ENCODE results near the gene ATP2C1. TPM values are rescaled to one million over a fixed set of nuclear protein-coding genes. Genes with fewer than 3 reads are reported as not detected.

ATP2C1 gene
- total RNA-seq, 2 donors from 2014 or later = 66.9 to 67.7 TPM

- Histone ChIP-seq H3K4me3 (peak overlapping the region; percentile 74), H3K9ac (ENCODE audit: low read depth in 2 of 2, low read length in 2 of 2) (peak overlapping the region; percentile 88 to 92), H3K4me1 (no peaks in the 10 kb centered on the region), H3K27ac (peak overlapping the region; percentile 90), H3K27me3 (no peaks in the 10 kb centered on the region), H3K36me3 (no peaks in the 10 kb centered on the region), H3K9me3 (no peaks in the 10 kb centered on the region)
- intact Hi-C loops (cut with DNase I) = loop anchor here (10.0 kb wide), 1 partner anchor 339 kb away; no protein-coding TSS in a partner anchor
- no peak for TF ChIP-seq CTCF (IDR thresholded peaks at IDR 0.05)
- no peak for DNase-seq
Measured at GRCh38 chr3:131025539-131025938, 131.7 kb downstream of the ATP2C1 start.

- Histone ChIP-seq H3K4me1 (no peaks in the 10 kb centered on the region), H3K36me3 (no peaks in the 10 kb centered on the region), H3K27ac (peak within 1 kb of the TSS; percentile 90), H3K27me3 (no peaks in the 10 kb centered on the region), H3K9me3 (no peaks in the 10 kb centered on the region), H3K4me3 (peak within 1 kb of the TSS; percentile 74), H3K9ac (ENCODE audit: low read depth in 2 of 2, low read length in 2 of 2) (peak within 1 kb of the TSS; percentile 88 to 92)
- peak; percentile 95 for DNase-seq
- intact Hi-C loops (cut with DNase I) = loop anchor here (10.0 kb wide), 1 partner anchor 338 kb away; no protein-coding TSS in a partner anchor
- no peak for TF ChIP-seq CTCF (IDR thresholded peaks at IDR 0.05)
Measured at GRCh38 chr3:131026321-131027151, 132.7 kb downstream of the ATP2C1 start, which contains the start of the genes ASTE1 and NEK11. Gene ASTE1, minus strand, starts transcription at chr3:131026825. Its CDS starts 1,519 bp downstream, at chr3:131025306. Gene NEK11, plus strand, starts transcription at chr3:131026877. Its CDS starts 2,832 bp downstream, at chr3:131029709.

- no peaks in the 10 kb centered on the region for H3K27me3 ChIP-seq
- no peak overlapping the region for H3K9ac ChIP-seq (ENCODE audit: low read depth in 2 of 2, low read length in 2 of 2)
- no peaks in the 10 kb centered on the region for H3K4me1 ChIP-seq
- H3K27ac ChIP-seq = no peak overlapping the region
- no peaks in the 10 kb centered on the region for H3K36me3 ChIP-seq
- TF ChIP-seq CTCF (IDR thresholded peaks at IDR 0.05) = no peak
- H3K4me3 ChIP-seq = no peak overlapping the region
- DNase-seq = no peak
- intact Hi-C loops (cut with DNase I) = loop anchor here (10.0 kb wide), 1 partner anchor 336 kb away; no protein-coding TSS in a partner anchor
- no peaks in the 10 kb centered on the region for H3K9me3 ChIP-seq
Measured at GRCh38 chr3:131028844-131029243, 135.0 kb downstream of the ATP2C1 start.

- H3K9ac ChIP-seq (ENCODE audit: low read depth in 2 of 2, low read length in 2 of 2) = no peak overlapping the region
- no peaks in the 10 kb centered on the region for H3K36me3 ChIP-seq
- no peaks in the 10 kb centered on the region for H3K9me3 ChIP-seq
- TF ChIP-seq CTCF (IDR thresholded peaks at IDR 0.05) = no peak
- no peak for DNase-seq
- intact Hi-C loops (cut with DNase I) = no loop called here
- H3K4me3 ChIP-seq = no peak overlapping the region
- H3K27me3 ChIP-seq = no peaks in the 10 kb centered on the region
- no peaks in the 10 kb centered on the region for H3K4me1 ChIP-seq
- H3K27ac ChIP-seq = no peak overlapping the region
Measured at GRCh38 chr3:131031660-131032059, 137.8 kb downstream of the ATP2C1 start.

- TF ChIP-seq CTCF (IDR thresholded peaks at IDR 0.05) = peak; percentile 61
- peak; percentile 45 for DNase-seq
- H3K27ac ChIP-seq = no peak overlapping the region
- H3K4me3 ChIP-seq = no peak overlapping the region
- H3K9ac ChIP-seq (ENCODE audit: low read depth in 2 of 2, low read length in 2 of 2) = no peak overlapping the region
- H3K4me1 ChIP-seq = no peaks in the 10 kb centered on the region
- H3K27me3 ChIP-seq = no peaks in the 10 kb centered on the region
- intact Hi-C loops (cut with DNase I) = no loop called here
- no peaks in the 10 kb centered on the region for H3K36me3 ChIP-seq
- H3K9me3 ChIP-seq = no peaks in the 10 kb centered on the region
Measured at GRCh38 chr3:131033480-131034080, 139.7 kb downstream of the ATP2C1 start.
